RCC 7860 (cell line): Measurements from ENCODE around the gene CLEC4M.
"Not testable (repeated sequence)": the region's sequence is repeated elsewhere in the genome, so short reads cannot be mapped to it uniquely, and the experiment has no call there.

Experiments used
- DNase-seq: peaks from one replicate; pipeline ENCODE4 v3.0.0-alpha.2; 2015; ENCODE audit warnings: low spot score
- FAIRE-seq: peaks from 2 replicates; lab custom pipeline; 2012; peaks lifted over from hg19 to GRCh38; lab: Jason Lieb, UNC

Gene CLEC4M

GRCh38 chr19:7799640-7800355 lies 36.8 kb downstream of the CLEC4M start:
- peak; percentile 21 for DNase-seq
- peak; percentile 73 for FAIRE-seq

- DNase-seq (no peak), FAIRE-seq (no peak)
Measured at GRCh38 chr19:7801020-7801570, 38.1 kb downstream of the CLEC4M start.

DNA sequence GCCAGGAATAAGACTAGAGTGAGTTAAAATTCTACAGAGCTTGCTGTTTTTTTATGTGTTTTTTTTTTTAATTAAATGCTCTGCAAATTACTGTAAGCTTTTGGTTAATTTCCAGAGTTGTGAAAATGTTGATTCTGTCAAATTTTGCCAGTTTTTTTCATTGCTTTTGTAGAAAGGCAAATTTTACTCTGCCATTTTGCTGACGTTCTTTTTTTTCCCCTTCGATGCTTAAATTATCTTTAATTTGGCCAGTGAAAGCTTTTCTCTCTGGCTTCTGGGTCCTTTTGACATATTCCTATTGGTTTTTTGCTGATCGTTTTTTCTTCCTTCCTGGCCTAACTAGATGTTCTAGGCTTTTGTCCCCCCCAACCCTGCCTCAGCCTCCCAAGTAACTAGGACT lies 43.2 kb downstream of the CLEC4M start:
- DNase-seq (no peak), FAIRE-seq (no peak)

GRCh38 chr19:7806876-7807275 lies 43.8 kb downstream of the CLEC4M start:
- DNase-seq = no peak
- no peak for FAIRE-seq

GRCh38 chr19:7808108-7808507 lies 45.1 kb downstream of the CLEC4M start:
- FAIRE-seq = no peak
- DNase-seq = no peak

GRCh38 chr19:7811989-7812388 lies 48.9 kb downstream of the CLEC4M start:
- FAIRE-seq = no peak

GRCh38 chr19:7815325-7815724 lies 52.3 kb downstream of the CLEC4M start:
- FAIRE-seq = no peak

More at GRCh38 chr19:7811989-7812388, 48.9 kb downstream of the CLEC4M start:
- DNase-seq = no peak

DNA sequence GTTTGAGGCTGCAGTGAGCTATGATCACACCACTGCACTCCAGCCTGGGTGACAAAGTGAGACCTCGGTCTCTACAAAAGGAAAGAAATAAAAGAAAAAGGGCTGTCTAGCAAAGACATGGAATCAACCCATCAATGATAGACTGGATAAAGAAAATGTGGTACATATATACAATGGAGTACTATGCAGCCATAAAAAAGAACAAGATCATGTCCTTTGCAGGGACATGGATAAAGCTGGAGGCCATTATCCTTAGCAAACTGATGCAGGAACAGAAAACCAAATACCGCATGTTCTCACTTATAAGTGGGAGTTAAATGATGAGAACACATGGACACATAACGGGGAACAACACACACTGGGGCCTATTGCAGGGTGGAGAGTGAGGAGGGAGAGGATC lies 53.0 kb downstream of the CLEC4M start:
- not testable (repeated sequence) for FAIRE-seq, DNase-seq

More at GRCh38 chr19:7815325-7815724, 52.3 kb downstream of the CLEC4M start:
- no peak for DNase-seq

DNA sequence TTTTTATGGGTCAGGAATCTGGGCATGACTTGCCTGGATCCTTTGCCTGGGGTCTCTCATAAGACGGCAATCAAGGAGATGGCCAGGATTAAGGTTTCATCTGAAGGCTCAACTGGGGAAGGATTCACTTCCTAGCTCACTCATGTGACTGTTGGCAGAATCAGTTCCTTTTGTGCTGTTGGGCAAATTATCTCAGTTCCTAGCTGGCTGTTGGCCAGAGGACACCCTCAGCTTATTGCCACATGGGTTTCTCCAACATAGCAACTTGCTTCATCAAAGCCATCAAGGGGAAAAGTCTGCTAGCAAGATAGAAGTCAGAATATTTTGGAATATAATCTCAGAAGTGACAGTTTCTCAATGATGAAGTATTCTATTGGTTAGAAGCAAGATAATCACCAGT lies 54.8 kb downstream of the CLEC4M start:
- DNase-seq (no peak), FAIRE-seq (no peak)

- FAIRE-seq (no peak), DNase-seq (no peak)
Measured at GRCh38 chr19:7818806-7819205, 55.8 kb downstream of the CLEC4M start.
